Panc1 (cell line): ENCODE results near the gene TRPC3. TPM values are rescaled to one million over a fixed set of nuclear protein-coding genes. Genes with fewer than 3 reads are reported as not detected.

Source experiments
- ATAC-seq: fragments of 200-7000 bp; cut with Tn5 transposase; 2 replicates; pipeline ENCODE4 v1.9.1; 2020; ENCODE audit warnings: mild to moderate bottlenecking, moderate library complexity
- BruUV-seq: library from RNA; stranded (reverse); fragments of 400-500 nt; replicated peaks from 2 replicates; lab custom pipeline; 2021; lab: Mats Ljungman, UMichigan
- CTCF ChIA-PET: fragments of 300-600 bp; sonication (Branson Sonifier 250); formaldehyde crosslinking; loops from one replicate; lab custom pipeline; 2022; ENCODE audit warnings: antibody characterized with exemption; lab: Charles Lee
- POLR2A ChIA-PET: fragments of 300-600 bp; sonication (Branson Sonifier 250); formaldehyde crosslinking; loops from one replicate; lab custom pipeline; 2022; ENCODE audit warnings: antibody characterized with exemption; lab: Charles Lee
- DNase-seq: peaks from one replicate; pipeline ENCODE4 v3.0.0-alpha.2; 2010; ENCODE audit warnings: low read depth, low spot score
- H3K27ac ChIP-seq: 2 replicates; pipeline ENCODE4 v1.5.1; 2011; ENCODE audit warnings: mild to moderate bottlenecking, low read length, inconsistent platforms
- H3K27me3 ChIP-seq: fragments of 200-500 bp; sonication (Bioruptor generic); 2 replicates; pipeline ENCODE4 v1.6.0; 2014; ENCODE audit warnings: low read length, inconsistent platforms; ENCODE audit not compliant: control insufficient read depth, insufficient read depth
- H3K36me3 ChIP-seq: fragments of 200-500 bp; sonication (Bioruptor generic); 2 replicates; pipeline ENCODE4 v1.5.1; 2014; ENCODE audit warnings: inconsistent platforms, mild to moderate bottlenecking, low read length, moderate library complexity; ENCODE audit not compliant: control insufficient read depth, insufficient read depth
- H3K4me1 ChIP-seq: 2 replicates; pipeline ENCODE4 v1.5.1; 2011; ENCODE audit warnings: inconsistent platforms, mild to moderate bottlenecking, low read length, moderate library complexity; ENCODE audit not compliant: control insufficient read depth, insufficient read depth
- H3K4me3 ChIP-seq, 2 experiments: 2 replicates each; pipeline ENCODE4 v1.5.1; 2011 to 2012; ENCODE audit warnings: low read depth in 2 of 2, low read length in 2 of 2, mild to moderate bottlenecking in 2 of 2, inconsistent platforms in 1 of 2, moderate library complexity in 1 of 2
- H3K9me3 ChIP-seq: fragments of 200-500 bp; sonication (Bioruptor generic); 2 replicates; pipeline ENCODE4 v1.5.1; 2014; ENCODE audit warnings: low read depth, mild to moderate bottlenecking, inconsistent platforms, low read length, moderate library complexity; ENCODE audit not compliant: control insufficient read depth, insufficient read depth
- CTCF ChIP-seq: fragments of 450-650 bp; IDR thresholded peaks from 2 replicates; pipeline ENCODE4 v1.5.1; 2017; ENCODE audit warnings: mild to moderate bottlenecking
- POLR2AphosphoS5 ChIP-seq: IDR thresholded peaks from 2 replicates; pipeline ENCODE4 v1.6.1; 2012; ENCODE audit warnings: mild to moderate bottlenecking, low read depth, low read length, moderate library complexity
- REST ChIP-seq, 2 experiments: IDR thresholded peaks; 2 replicates each; pipeline ENCODE4 v1.6.1; 2011 to 2012; ENCODE audit warnings: low read depth in 2 of 2, control low read depth in 1 of 2, low read length in 1 of 2, mild to moderate bottlenecking in 1 of 2, moderate library complexity in 1 of 2; ENCODE audit not compliant: insufficient read depth in 1 of 2
- SIN3A ChIP-seq: IDR thresholded peaks from 2 replicates; pipeline ENCODE4 v1.6.1; 2012; ENCODE audit warnings: low read depth, mild to moderate bottlenecking, low read length, moderate library complexity, borderline replicate concordance; ENCODE audit not compliant: insufficient read depth
- TCF7L2 ChIP-seq: IDR thresholded peaks from 2 replicates; pipeline ENCODE4 v1.6.1; 2011; ENCODE audit warnings: mild to moderate bottlenecking, low read depth, low read length, inconsistent platforms
- in situ Hi-C: cut with HindIII; loops from 2 replicates; pipeline ENCODE4 v1.10.0; 2016; ENCODE audit warnings: low sequenced_read_pairs, low pct_unique_long_range_greater_than_20kb
- intact Hi-C: fragments of 100-400 bp; cut with micrococcal nuclease; formaldehyde crosslinking; loops from one replicate; pipeline ENCODE4 v1.10.0; 2022; ENCODE audit not compliant: unreplicated experiment
- total RNA-seq: library from RNA; stranded (reverse); gene quantifications from one replicate; pipeline ENCODE4 v1.2.1, GENCODE V29; 2021; ENCODE audit not compliant: unreplicated experiment

TRPC3 gene
- total RNA-seq, 1 experiment from 2014 or later, result 0.08 TPM

DNA sequence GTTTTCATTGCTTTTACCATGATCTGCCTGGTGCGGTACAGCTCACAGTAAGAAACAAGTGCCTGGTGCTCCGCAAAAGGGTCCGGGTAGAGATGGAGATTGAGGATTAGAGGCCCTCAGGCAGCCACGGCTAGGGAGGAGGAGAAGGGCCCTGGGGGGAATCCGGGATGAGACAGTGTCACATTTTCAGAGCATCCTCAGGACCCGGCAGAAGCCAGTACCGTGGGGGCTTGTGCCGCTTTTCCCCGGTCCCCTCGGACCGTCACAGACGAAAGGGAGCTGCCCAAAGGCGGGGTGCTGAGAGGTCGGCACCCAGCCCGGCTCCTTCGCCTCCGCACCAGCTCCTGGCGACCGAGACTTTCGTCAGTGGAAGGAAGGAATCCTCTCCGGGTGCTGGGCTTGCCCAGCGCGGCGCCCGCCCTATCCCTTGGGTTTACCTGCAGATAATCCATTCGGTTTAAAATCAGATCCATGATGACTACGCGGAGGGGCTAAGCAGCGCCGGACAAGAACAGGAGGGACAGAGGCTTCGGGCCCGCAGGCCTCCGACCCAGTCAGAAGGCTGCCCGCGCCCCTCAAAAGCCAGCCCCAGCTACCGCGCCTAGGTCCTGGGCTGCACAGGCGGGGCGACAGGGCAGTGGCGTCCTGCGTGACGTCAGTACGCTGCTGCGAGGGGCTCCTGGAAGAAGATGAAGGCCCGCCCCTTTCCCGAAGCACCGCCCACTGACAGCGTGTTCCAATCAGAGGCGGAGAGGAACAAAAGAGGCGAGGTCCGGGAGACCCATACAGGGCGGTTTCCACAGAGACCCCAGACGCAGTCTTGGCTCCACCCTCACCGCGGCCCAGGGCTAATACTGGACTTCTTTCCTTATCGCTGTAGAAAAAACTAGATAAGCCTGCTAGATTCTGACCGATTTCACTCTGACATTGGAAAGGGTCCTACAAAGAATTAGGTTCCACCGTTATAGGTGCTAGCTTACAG lies 81.7 kb downstream of the TRPC3 start, which contains the start of gene BBS7:
BBS7 (minus strand) TSS at position 634 of the 982 bp plus-strand sequence; CDS start at position 473, 161 bp downstream.
- TF ChIP-seq REST (IDR thresholded peaks at IDR 0.05; ENCODE audit: insufficient read depth in 1 of 2, low read depth in 2 of 2, low read length in 1 of 2), result no peak
- peak; percentile 61; the same call in 1 of the 2 replicates for TF ChIP-seq POLR2AphosphoS5
- TF ChIP-seq SIN3A, result no peak
- TF ChIP-seq TCF7L2, result no peak
- no peak for TF ChIP-seq CTCF
- ChIA-PET CTCF (interaction anchor here (0.6 kb wide), 1 partner anchor 9 kb away, joined by 3 read pairs; no protein-coding TSS in a partner anchor), POLR2A (no interaction called here)
- H3K9me3 ChIP-seq, result no peaks in the 10 kb centered on the region
- intact Hi-C loops (no loop called here), in situ Hi-C loops (no loop called here)
- BruUV-seq, result no TSS peak
- peak within 1 kb of the TSS; percentile 74 for H3K27ac ChIP-seq
- ATAC-seq (peak; percentile 99), DNase-seq (peak; percentile 56)
- peaks cover 3% of the 10 kb centered on the region; the same call in 1 of the 2 replicates for H3K4me1 ChIP-seq
- no peaks in the 10 kb centered on the region for H3K27me3 ChIP-seq
- H3K4me3 ChIP-seq, result peak within 1 kb of the TSS; percentile 85
- H3K36me3 ChIP-seq, result no peaks in the 10 kb centered on the region; the same call in 1 of the 2 replicates

- TF ChIP-seq POLR2AphosphoS5 (no peak), CTCF (no peak), SIN3A (no peak), REST (IDR thresholded peaks at IDR 0.05; ENCODE audit: insufficient read depth in 1 of 2, low read depth in 2 of 2, low read length in 1 of 2) (no peak), TCF7L2 (no peak)
- H3K4me1 ChIP-seq, result no peaks in the 10 kb centered on the region
- DNase-seq (no peak), ATAC-seq (no peak)
- CTCF ChIA-PET, result no interaction called here
- H3K27ac ChIP-seq, result no peak overlapping the region
- intact Hi-C loops (no loop called here), in situ Hi-C loops (no loop called here)
- H3K36me3 ChIP-seq, result peaks cover 2% of the 10 kb centered on the region; the same call in 1 of the 2 replicates
- H3K9me3 ChIP-seq, result no peaks in the 10 kb centered on the region
- H3K27me3 ChIP-seq, result no peaks in the 10 kb centered on the region
- POLR2A ChIA-PET, result no interaction called here
- BruUV-seq, result no TSS peak
- no peak overlapping the region for H3K4me3 ChIP-seq
Measured at GRCh38 chr4:121863799-121864198, 88.1 kb downstream of the TRPC3 start.
